ENCODE measurements around the gene WDR74. TPM values are rescaled to one million over a fixed set of nuclear protein-coding genes. Genes with fewer than 3 reads are reported as not detected.
"Not testable (repeated sequence)": the region's sequence is repeated elsewhere in the genome, so short reads cannot be mapped to it uniquely, and the experiment has no call there.

Gene WDR74
- total RNA-seq, 1 donor from 2014 or later, result 37.5 TPM

GRCh38 chr11:62860835-62861563 lies 21.6 kb upstream of the WDR74 start:
- no peak for DNase-seq (ENCODE audit: extremely low read depth, low read depth, low spot score)

- DNase-seq (ENCODE audit: extremely low read depth, low read depth, low spot score), result not testable (repeated sequence)
Observed at GRCh38 chr11:62859281-62859703, 19.9 kb upstream of the WDR74 start.

- DNase-seq (ENCODE audit: extremely low read depth, low read depth, low spot score), result no peak
Observed at GRCh38 chr11:62858201-62858600, 18.8 kb upstream of the WDR74 start.

- DNase-seq (ENCODE audit: extremely low read depth, low read depth, low spot score), result no peak
Observed at GRCh38 chr11:62857541-62857982, 18.2 kb upstream of the WDR74 start.

- no peak for DNase-seq (ENCODE audit: extremely low read depth, low read depth, low spot score)
Observed at GRCh38 chr11:62856333-62856895, 17.0 kb upstream of the WDR74 start.

GRCh38 chr11:62855571-62856332 lies 16.4 kb upstream of the WDR74 start:
- peak; percentile 78 for DNase-seq (ENCODE audit: extremely low read depth, low read depth, low spot score)

GRCh38 chr11:62854825-62855570 lies 15.6 kb upstream of the WDR74 start:
- DNase-seq (ENCODE audit: extremely low read depth, low read depth, low spot score), result no peak

- no peak for DNase-seq (ENCODE audit: extremely low read depth, low read depth, low spot score)
Observed at GRCh38 chr11:62854013-62854824, 14.8 kb upstream of the WDR74 start.

- DNase-seq (ENCODE audit: extremely low read depth, low read depth, low spot score), result no peak
Observed at GRCh38 chr11:62853279-62853965, 14.0 kb upstream of the WDR74 start.

- no peak for DNase-seq (ENCODE audit: extremely low read depth, low read depth, low spot score)
Observed at GRCh38 chr11:62852523-62853188, 13.3 kb upstream of the WDR74 start.

- DNase-seq (ENCODE audit: extremely low read depth, low read depth, low spot score), result no peak
Observed at GRCh38 chr11:62851807-62852522, 12.6 kb upstream of the WDR74 start.

GRCh38 chr11:62850911-62851806 lies 11.8 kb upstream of the WDR74 start:
- no peak for DNase-seq (ENCODE audit: extremely low read depth, low read depth, low spot score)

- no peak for DNase-seq (ENCODE audit: extremely low read depth, low read depth, low spot score)
Observed at GRCh38 chr11:62847767-62848314, 8.5 kb upstream of the WDR74 start.

- no peak for DNase-seq (ENCODE audit: extremely low read depth, low read depth, low spot score)
Observed at GRCh38 chr11:62846177-62846576, 6.8 kb upstream of the WDR74 start.

GRCh38 chr11:62844154-62844553 lies 4.8 kb upstream of the WDR74 start:
- no peak for DNase-seq (ENCODE audit: extremely low read depth, low read depth, low spot score)

GRCh38 chr11:62843466-62843865 lies 4.1 kb upstream of the WDR74 start:
- no peak for DNase-seq (ENCODE audit: extremely low read depth, low read depth, low spot score)

GRCh38 chr11:62842891-62843290 lies 3.5 kb upstream of the WDR74 start:
- not testable (repeated sequence) for DNase-seq (ENCODE audit: extremely low read depth, low read depth, low spot score)

Measured in glomerular endothelial cell (primary cell).